ENCODE data around the gene INPP5D.

- TF ChIP-seq POLR2A (IDR thresholded peaks at IDR 0.05) (no peak), CTCF (IDR thresholded peaks at IDR 0.05) (no peak)
These were observed 35.9 kb downstream of the INPP5D start for GRCh38 chr2:233096006-233096405.
